Measurements from ENCODE around the gene IL1R2. TPM values are rescaled to one million over a fixed set of nuclear protein-coding genes. Genes with fewer than 3 reads are reported as not detected.
A peak's percentile ranks its signal among the peaks of the same experiment; 100 is the strongest.

Gene IL1R2
- total RNA-seq, 1 donor from 2014 or later = 1.4 TPM

GRCh38 chr2:101972621-101973434 lies 18.9 kb upstream of the IL1R2 start:
- intact Hi-C loops (cut with DNase I) = no loop called here
- DNase-seq = no peak
- peak; percentile 22 for ATAC-seq (ENCODE audit: poor library complexity)

GRCh38 chr2:101974663-101975062 lies 17.1 kb upstream of the IL1R2 start:
- DNase-seq (no peak), ATAC-seq (ENCODE audit: poor library complexity) (no peak)
- intact Hi-C loops (cut with DNase I) = no loop called here

GRCh38 chr2:101975171-101975870 lies 16.4 kb upstream of the IL1R2 start:
- ATAC-seq (ENCODE audit: poor library complexity) = no peak
- intact Hi-C loops (cut with DNase I) = no loop called here
- no peak for DNase-seq

GRCh38 chr2:101976891-101977290 lies 14.9 kb upstream of the IL1R2 start:
- intact Hi-C loops (cut with DNase I) = no loop called here
- ATAC-seq (ENCODE audit: poor library complexity) (no peak), DNase-seq (no peak)

GRCh38 chr2:101980368-101980767 lies 11.4 kb upstream of the IL1R2 start:
- ATAC-seq (ENCODE audit: poor library complexity) = no peak
- intact Hi-C loops (cut with DNase I) = no loop called here

GRCh38 chr2:101981066-101981465 lies 10.7 kb upstream of the IL1R2 start:
- DNase-seq (no peak), ATAC-seq (ENCODE audit: poor library complexity) (no peak)
- intact Hi-C loops (cut with DNase I) = no loop called here

More at GRCh38 chr2:101980368-101980767, 11.4 kb upstream of the IL1R2 start:
- DNase-seq = no peak

- DNase-seq = no peak
- intact Hi-C loops (cut with DNase I) = no loop called here
- ATAC-seq (ENCODE audit: poor library complexity) = no peak
Observed at GRCh38 chr2:101981504-101981903, 10.3 kb upstream of the IL1R2 start.

- intact Hi-C loops (cut with DNase I) = no loop called here
- DNase-seq = no peak
Observed at GRCh38 chr2:101982495-101983029, 9.2 kb upstream of the IL1R2 start.

GRCh38 chr2:101983486-101983885 lies 8.3 kb upstream of the IL1R2 start:
- ATAC-seq (ENCODE audit: poor library complexity) (peak; percentile 67), DNase-seq (no peak)
- intact Hi-C loops (cut with DNase I) = no loop called here

More at GRCh38 chr2:101982495-101983029, 9.2 kb upstream of the IL1R2 start:
- ATAC-seq (ENCODE audit: poor library complexity) = no peak

GRCh38 chr2:101983928-101984327 lies 7.8 kb upstream of the IL1R2 start:
- peak; percentile 57 for ATAC-seq (ENCODE audit: poor library complexity)
- intact Hi-C loops (cut with DNase I) = no loop called here

GRCh38 chr2:101984656-101985055 lies 7.1 kb upstream of the IL1R2 start:
- ATAC-seq (ENCODE audit: poor library complexity) (no peak), DNase-seq (no peak)
- intact Hi-C loops (cut with DNase I) = no loop called here

More at GRCh38 chr2:101983928-101984327, 7.8 kb upstream of the IL1R2 start:
- DNase-seq = no peak

- intact Hi-C loops (cut with DNase I) = no loop called here
- ATAC-seq (ENCODE audit: poor library complexity) (no peak), DNase-seq (no peak)
Observed at GRCh38 chr2:101985101-101985792, 6.5 kb upstream of the IL1R2 start.

GRCh38 chr2:101985793-101986164 lies 6.0 kb upstream of the IL1R2 start:
- ATAC-seq (ENCODE audit: poor library complexity) (no peak), DNase-seq (no peak)
- intact Hi-C loops (cut with DNase I) = no loop called here

- intact Hi-C loops (cut with DNase I) = no loop called here
- ATAC-seq (ENCODE audit: poor library complexity) (no peak), DNase-seq (no peak)
Observed at GRCh38 chr2:101986376-101986775, 5.4 kb upstream of the IL1R2 start.

- ATAC-seq (ENCODE audit: poor library complexity) (no peak), DNase-seq (no peak)
- intact Hi-C loops (cut with DNase I) = no loop called here
Observed at GRCh38 chr2:101986804-101987740, 4.7 kb upstream of the IL1R2 start.

- intact Hi-C loops (cut with DNase I) = no loop called here
- DNase-seq (no peak), ATAC-seq (ENCODE audit: poor library complexity) (no peak)
Observed at GRCh38 chr2:101987832-101988231, 3.9 kb upstream of the IL1R2 start.

- DNase-seq = no peak
- ATAC-seq (ENCODE audit: poor library complexity) = no peak
- intact Hi-C loops (cut with DNase I) = no loop called here
Observed at GRCh38 chr2:101988541-101988940, 3.2 kb upstream of the IL1R2 start.

- ATAC-seq (ENCODE audit: poor library complexity) (peak; percentile 31), DNase-seq (no peak)
- intact Hi-C loops (cut with DNase I) = no loop called here
Observed at GRCh38 chr2:101989740-101990460, 1.9 kb upstream of the IL1R2 start.

Measured in Right ventricle myocardium superior (tissue), 1 donor.